SJSA1 (cell line): ENCODE data around the gene SH3RF3. TPM values are rescaled to one million over a fixed set of nuclear protein-coding genes. Genes with fewer than 3 reads are reported as not detected.

Source experiments
- DNase-seq, 2 experiments: peaks; one replicate each; pipeline ENCODE4 v3.0.0-alpha.2; 2015 to 2020; ENCODE audit warnings: low spot score in 2 of 2, low read depth in 1 of 2
- H3K27ac ChIP-seq: fragments of 250-450 bp; sonication (Bioruptor Pico); 2 replicates; pipeline ENCODE4 v1.5.1; 2020; ENCODE audit warnings: mild to moderate bottlenecking, moderate library complexity
- H3K27me3 ChIP-seq: fragments of 250-450 bp; sonication (Bioruptor Pico); replicated peaks from 2 replicates; pipeline ENCODE4 v1.5.1; 2020; ENCODE audit warnings: mild to moderate bottlenecking, moderate library complexity
- H3K36me3 ChIP-seq: fragments of 250-450 bp; sonication (Bioruptor Pico); 2 replicates; pipeline ENCODE4 v1.5.1; 2020; ENCODE audit warnings: mild to moderate bottlenecking
- H3K4me1 ChIP-seq: fragments of 250-450 bp; sonication (Bioruptor Pico); replicated peaks from 2 replicates; pipeline ENCODE4 v1.6.1; 2021; ENCODE audit warnings: mild to moderate bottlenecking
- H3K4me3 ChIP-seq: fragments of 250-450 bp; sonication (Bioruptor Pico); 2 replicates; pipeline ENCODE4 v1.5.1; 2020; ENCODE audit warnings: mild to moderate bottlenecking
- H3K9me3 ChIP-seq: fragments of 250-450 bp; sonication (Bioruptor Pico); replicated peaks from 2 replicates; pipeline ENCODE4 v1.5.1; 2020; ENCODE audit warnings: mild to moderate bottlenecking
- total RNA-seq: library from RNA; depleted of rRNA; stranded (reverse); fragments of >200 nt; shearing (Covaris generic); gene quantifications from 2 replicates; pipeline ENCODE4 v1.2.3, GENCODE V29; 2014

The SH3RF3 gene
- total RNA-seq, 1 experiment from 2014 or later, result 6.1 TPM

GRCh38 chr2:109446278-109447131 lies 317.5 kb downstream of the SH3RF3 start:
- H3K36me3 ChIP-seq, result peaks cover 12% of the 10 kb centered on the region; the same call in 1 of the 2 replicates
- H3K4me1 ChIP-seq, result peaks cover 21% of the 10 kb centered on the region
- DNase-seq, result no peak
- H3K9me3 ChIP-seq, result no peaks in the 10 kb centered on the region; the same call in 1 of the 2 replicates
- peak overlapping the region; percentile 72 for H3K27ac ChIP-seq
- H3K27me3 ChIP-seq, result no peaks in the 10 kb centered on the region
- H3K4me3 ChIP-seq, result no peak overlapping the region

GRCh38 chr2:109447251-109447661 lies 318.3 kb downstream of the SH3RF3 start:
- Histone ChIP-seq H3K36me3 (peaks cover 10% of the 10 kb centered on the region; the same call in 1 of the 2 replicates), H3K27me3 (no peaks in the 10 kb centered on the region), H3K4me3 (no peak overlapping the region), H3K27ac (peak overlapping the region; percentile 72), H3K4me1 (peaks cover 21% of the 10 kb centered on the region), H3K9me3 (no peaks in the 10 kb centered on the region; the same call in 1 of the 2 replicates)
- DNase-seq, result peak; percentile 86 to 92

GRCh38 chr2:109447776-109448175 lies 318.8 kb downstream of the SH3RF3 start:
- H3K27ac ChIP-seq, result peak overlapping the region; percentile 72
- H3K4me1 ChIP-seq, result peaks cover 21% of the 10 kb centered on the region

GRCh38 chr2:109448207-109448606 lies 319.2 kb downstream of the SH3RF3 start:
- H3K9me3 ChIP-seq, result no peaks in the 10 kb centered on the region; the same call in 1 of the 2 replicates
- DNase-seq, result no peak
- no peak overlapping the region for H3K4me3 ChIP-seq
- peaks cover 21% of the 10 kb centered on the region for H3K4me1 ChIP-seq
- peaks cover 7% of the 10 kb centered on the region; the same call in 1 of the 2 replicates for H3K36me3 ChIP-seq
- no peaks in the 10 kb centered on the region for H3K27me3 ChIP-seq
- peak overlapping the region; percentile 72 for H3K27ac ChIP-seq

More at GRCh38 chr2:109447776-109448175, 318.8 kb downstream of the SH3RF3 start:
- Histone ChIP-seq H3K27me3 (no peaks in the 10 kb centered on the region), H3K36me3 (peaks cover 10% of the 10 kb centered on the region; the same call in 1 of the 2 replicates), H3K9me3 (no peaks in the 10 kb centered on the region; the same call in 1 of the 2 replicates), H3K4me3 (no peak overlapping the region)
- no peak for DNase-seq

GRCh38 chr2:109448946-109449788 lies 320.2 kb downstream of the SH3RF3 start:
- no peak for DNase-seq
- H3K9me3 ChIP-seq, result no peaks in the 10 kb centered on the region; the same call in 1 of the 2 replicates
- H3K4me1 ChIP-seq, result peaks cover 21% of the 10 kb centered on the region
- H3K27me3 ChIP-seq, result no peaks in the 10 kb centered on the region
- H3K27ac ChIP-seq, result no peak overlapping the region
- H3K4me3 ChIP-seq, result no peak overlapping the region
- peaks cover 6% of the 10 kb centered on the region; the same call in 1 of the 2 replicates for H3K36me3 ChIP-seq

- no peaks in the 10 kb centered on the region for H3K9me3 ChIP-seq
- no peak overlapping the region for H3K27ac ChIP-seq
- no peaks in the 10 kb centered on the region for H3K27me3 ChIP-seq
- H3K36me3 ChIP-seq, result peaks cover 6% of the 10 kb centered on the region
- DNase-seq, result no peak
- H3K4me1 ChIP-seq, result peaks cover 21% of the 10 kb centered on the region
- no peak overlapping the region for H3K4me3 ChIP-seq
Measured at GRCh38 chr2:109450574-109451273, 321.7 kb downstream of the SH3RF3 start.

GRCh38 chr2:109451671-109452070 lies 322.7 kb downstream of the SH3RF3 start:
- Histone ChIP-seq H3K27ac (no peak overlapping the region), H3K9me3 (no peaks in the 10 kb centered on the region), H3K27me3 (no peaks in the 10 kb centered on the region), H3K36me3 (peaks cover 6% of the 10 kb centered on the region), H3K4me1 (peaks cover 14% of the 10 kb centered on the region), H3K4me3 (no peak overlapping the region)
- no peak for DNase-seq

- Histone ChIP-seq H3K27me3 (no peaks in the 10 kb centered on the region), H3K27ac (no peak overlapping the region), H3K4me1 (peaks cover 17% of the 10 kb centered on the region), H3K36me3 (peaks cover 6% of the 10 kb centered on the region), H3K4me3 (no peak overlapping the region), H3K9me3 (no peaks in the 10 kb centered on the region)
- no peak for DNase-seq
Measured at GRCh38 chr2:109452318-109453305, 323.6 kb downstream of the SH3RF3 start.

GRCh38 chr2:109453371-109453995 lies 324.5 kb downstream of the SH3RF3 start:
- no peak overlapping the region for H3K27ac ChIP-seq
- H3K4me1 ChIP-seq, result peaks cover 17% of the 10 kb centered on the region
- no peaks in the 10 kb centered on the region for H3K9me3 ChIP-seq
- H3K36me3 ChIP-seq, result peaks cover 6% of the 10 kb centered on the region
- no peak for DNase-seq
- no peaks in the 10 kb centered on the region for H3K27me3 ChIP-seq
- no peak overlapping the region for H3K4me3 ChIP-seq

- peaks cover 25% of the 10 kb centered on the region for H3K4me1 ChIP-seq
- no peaks in the 10 kb centered on the region for H3K27me3 ChIP-seq
- no peaks in the 10 kb centered on the region for H3K9me3 ChIP-seq
- DNase-seq, result no peak
- H3K36me3 ChIP-seq, result peaks cover 8% of the 10 kb centered on the region
- H3K4me3 ChIP-seq, result no peak overlapping the region
- H3K27ac ChIP-seq, result no peak overlapping the region
Measured at GRCh38 chr2:109454304-109454703, 325.3 kb downstream of the SH3RF3 start.

GRCh38 chr2:109454765-109455394 lies 325.9 kb downstream of the SH3RF3 start:
- no peak overlapping the region for H3K27ac ChIP-seq

More at GRCh38 chr2:109454765-109455394, 325.9 kb downstream of the SH3RF3 start:
- H3K9me3 ChIP-seq, result no peaks in the 10 kb centered on the region
- no peak overlapping the region for H3K4me3 ChIP-seq
- H3K4me1 ChIP-seq, result peaks cover 31% of the 10 kb centered on the region
- peaks cover 4% of the 10 kb centered on the region for H3K36me3 ChIP-seq
- DNase-seq, result no peak
- no peaks in the 10 kb centered on the region for H3K27me3 ChIP-seq
